MCF 10A (cell line): ENCODE results near the gene DNM2. TPM values are rescaled to one million over a fixed set of nuclear protein-coding genes. Genes with fewer than 3 reads are reported as not detected.
A peak's percentile ranks its signal among the peaks of the same experiment; 100 is the strongest.

Source experiments
- BruUV-seq: library from RNA; stranded (reverse); fragments of 400-500 nt; replicated peaks from 2 replicates; lab custom pipeline; 2021; lab: Mats Ljungman, UMichigan
- CTCF ChIA-PET: fragments of 300-600 bp; sonication (Branson Sonifier 250); formaldehyde crosslinking; extraction: SDS; loops from one replicate; lab custom pipeline; 2021; ENCODE audit warnings: antibody characterized with exemption, inconsistent platforms; lab: Yijun Ruan, JAX
- POLR2A ChIA-PET: fragments of 300-600, 350-650 bp; sonication (Branson Sonifier 250); formaldehyde crosslinking; extraction: SDS; loops from one replicate; lab custom pipeline; 2020; ENCODE audit warnings: antibody characterized with exemption, inconsistent platforms; lab: Yijun Ruan, JAX
- DNase-seq: peaks from one replicate; pipeline ENCODE4 v3.0.0-alpha.2; 2018; ENCODE audit not compliant: unreplicated experiment
- H3K27ac Mint-ChIP-seq: one replicate; pipeline ENCODE4 v1.8.0; 2022; ENCODE audit warnings: mild to moderate bottlenecking, low read depth, mixed read lengths; ENCODE audit not compliant: unreplicated experiment
- H3K27me3 Mint-ChIP-seq: one replicate; pipeline ENCODE4 v1.8.0; 2022; ENCODE audit warnings: mixed read lengths; ENCODE audit not compliant: insufficient read depth, unreplicated experiment
- H3K36me3 Mint-ChIP-seq: one replicate; pipeline ENCODE4 v1.8.0; 2022; ENCODE audit warnings: mild to moderate bottlenecking, moderate library complexity, mixed read lengths; ENCODE audit not compliant: insufficient read depth, unreplicated experiment
- H3K4me1 Mint-ChIP-seq: one replicate; pipeline ENCODE4 v1.8.0; 2022; ENCODE audit warnings: mixed read lengths; ENCODE audit not compliant: insufficient read depth, unreplicated experiment
- H3K4me3 Mint-ChIP-seq: one replicate; pipeline ENCODE4 v1.8.0; 2022; ENCODE audit warnings: mild to moderate bottlenecking, moderate library complexity, mixed read lengths; ENCODE audit not compliant: unreplicated experiment
- H3K9me3 Mint-ChIP-seq: one replicate; pipeline ENCODE4 v1.8.0; 2022; ENCODE audit warnings: mixed read lengths; ENCODE audit not compliant: unreplicated experiment
- intact Hi-C: fragments of 100-400 bp; cut with micrococcal nuclease; formaldehyde crosslinking; loops from 2 replicates; pipeline ENCODE4 v1.14.1; 2022
- total RNA-seq: library from RNA; stranded (reverse); gene quantifications from 2 replicates; pipeline ENCODE4 v1.2.3, GENCODE V29; 2022
- TF ChIP-seq, protein P1 (sequence below): fragments of 200-600 bp; IDR thresholded peaks from one replicate; pipeline ENCODE4 v1.8.0; 2022; ENCODE audit warnings: antibody characterized with exemption, mild to moderate bottlenecking; ENCODE audit not compliant: unreplicated experiment

The DNM2 gene
- total RNA-seq, 1 experiment from 2014 or later: 114 TPM

DNA sequence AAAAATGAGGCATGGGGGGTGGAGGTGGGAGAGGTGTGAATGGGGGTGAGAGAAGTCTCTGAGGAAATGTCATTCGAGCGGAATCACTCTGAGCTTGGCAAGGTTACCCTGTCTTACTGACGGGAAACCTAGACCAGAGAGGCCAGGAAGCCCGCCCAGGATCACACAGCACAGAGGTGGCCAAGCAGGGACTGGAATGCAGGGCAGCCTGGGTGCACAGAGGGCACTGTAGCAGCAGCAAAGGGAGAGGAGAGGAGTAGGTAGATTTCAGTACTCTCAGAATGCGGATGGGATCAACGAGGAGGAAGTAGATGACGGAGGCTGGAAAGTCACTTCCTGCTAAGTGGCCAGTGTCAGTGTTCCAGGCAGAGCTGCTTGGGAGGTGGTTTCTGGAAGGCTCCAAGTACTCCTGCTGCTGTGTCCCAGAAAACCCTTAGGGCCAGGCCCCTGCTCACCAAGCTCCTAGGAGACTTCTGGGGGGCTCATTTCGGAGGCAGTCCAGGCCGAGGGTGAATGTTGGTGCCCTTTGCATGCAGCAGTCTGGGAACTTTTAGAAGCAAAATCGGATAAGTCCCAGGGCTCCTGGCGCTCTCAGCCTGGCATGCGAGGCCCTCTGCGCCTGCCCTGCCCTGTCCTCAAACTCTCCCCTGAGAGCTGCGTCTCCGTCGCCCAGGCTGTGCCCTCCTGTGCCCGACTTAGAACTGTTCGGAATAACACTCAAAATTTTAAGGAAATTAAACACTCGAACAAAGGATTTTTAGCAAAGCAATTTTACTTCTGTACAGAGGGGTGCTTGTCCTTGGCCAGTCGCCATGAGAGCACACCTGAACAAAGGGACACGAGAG, 33.5 kb downstream of the DNM2 start:
- POLR2A ChIA-PET: no interaction called here
- intact Hi-C loops: no loop called here
- TF ChIP-seq, protein P1, sequence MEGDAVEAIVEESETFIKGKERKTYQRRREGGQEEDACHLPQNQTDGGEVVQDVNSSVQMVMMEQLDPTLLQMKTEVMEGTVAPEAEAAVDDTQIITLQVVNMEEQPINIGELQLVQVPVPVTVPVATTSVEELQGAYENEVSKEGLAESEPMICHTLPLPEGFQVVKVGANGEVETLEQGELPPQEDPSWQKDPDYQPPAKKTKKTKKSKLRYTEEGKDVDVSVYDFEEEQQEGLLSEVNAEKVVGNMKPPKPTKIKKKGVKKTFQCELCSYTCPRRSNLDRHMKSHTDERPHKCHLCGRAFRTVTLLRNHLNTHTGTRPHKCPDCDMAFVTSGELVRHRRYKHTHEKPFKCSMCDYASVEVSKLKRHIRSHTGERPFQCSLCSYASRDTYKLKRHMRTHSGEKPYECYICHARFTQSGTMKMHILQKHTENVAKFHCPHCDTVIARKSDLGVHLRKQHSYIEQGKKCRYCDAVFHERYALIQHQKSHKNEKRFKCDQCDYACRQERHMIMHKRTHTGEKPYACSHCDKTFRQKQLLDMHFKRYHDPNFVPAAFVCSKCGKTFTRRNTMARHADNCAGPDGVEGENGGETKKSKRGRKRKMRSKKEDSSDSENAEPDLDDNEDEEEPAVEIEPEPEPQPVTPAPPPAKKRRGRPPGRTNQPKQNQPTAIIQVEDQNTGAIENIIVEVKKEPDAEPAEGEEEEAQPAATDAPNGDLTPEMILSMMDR: no peak
- no peak for DNase-seq
- peaks cover 37% of the 10 kb centered on the region for H3K4me1 Mint-ChIP-seq
- CTCF ChIA-PET: no interaction called here
- no TSS peak for BruUV-seq
- no peaks in the 10 kb centered on the region for H3K9me3 Mint-ChIP-seq
- H3K36me3 Mint-ChIP-seq: peaks cover 7% of the 10 kb centered on the region
- H3K27me3 Mint-ChIP-seq: no peaks in the 10 kb centered on the region
- no peak overlapping the region for H3K4me3 Mint-ChIP-seq
- H3K27ac Mint-ChIP-seq: peak overlapping the region; percentile 61

DNA sequence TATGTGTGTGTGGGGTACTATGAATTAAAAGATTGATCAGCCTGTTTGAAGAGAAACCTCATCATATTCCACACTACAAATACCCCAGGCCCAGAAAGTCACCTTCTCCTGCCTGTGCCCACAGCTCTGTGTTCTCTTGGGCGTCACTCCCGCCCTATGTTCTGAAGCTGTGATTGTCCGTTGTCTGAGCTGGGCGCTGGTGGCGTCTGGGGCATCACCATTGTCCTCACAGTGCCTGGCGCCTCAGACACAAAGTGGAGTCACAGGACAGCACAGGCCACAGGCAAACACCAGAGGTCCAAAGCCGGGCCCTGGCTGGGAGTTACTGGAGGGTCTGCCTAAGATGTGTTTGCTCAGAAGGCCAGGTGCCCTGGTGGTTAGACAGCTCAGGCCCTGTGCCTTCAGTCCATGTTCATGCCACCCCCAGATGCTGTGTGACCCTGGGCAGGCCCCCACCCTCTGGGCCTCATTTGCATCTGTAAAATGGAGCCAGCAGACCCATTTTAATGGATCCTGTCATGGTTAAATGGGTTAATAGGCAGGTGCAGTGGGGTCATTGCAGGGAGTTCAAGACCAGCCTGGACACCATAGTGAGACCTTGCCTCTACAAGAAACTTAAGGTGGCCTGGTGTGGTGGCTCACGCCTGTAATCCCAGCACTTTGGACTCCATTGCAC, 34.5 kb downstream of the DNM2 start:
- H3K36me3 Mint-ChIP-seq: peaks cover 7% of the 10 kb centered on the region
- ChIA-PET CTCF (no interaction called here), POLR2A (no interaction called here)
- DNase-seq: no peak
- H3K9me3 Mint-ChIP-seq: no peaks in the 10 kb centered on the region
- no peak overlapping the region for H3K4me3 Mint-ChIP-seq
- intact Hi-C loops: no loop called here
- H3K27me3 Mint-ChIP-seq: no peaks in the 10 kb centered on the region
- BruUV-seq: no TSS peak
- H3K27ac Mint-ChIP-seq: peak overlapping the region; percentile 61
- TF ChIP-seq, protein P1: no peak
- peaks cover 33% of the 10 kb centered on the region for H3K4me1 Mint-ChIP-seq

DNA sequence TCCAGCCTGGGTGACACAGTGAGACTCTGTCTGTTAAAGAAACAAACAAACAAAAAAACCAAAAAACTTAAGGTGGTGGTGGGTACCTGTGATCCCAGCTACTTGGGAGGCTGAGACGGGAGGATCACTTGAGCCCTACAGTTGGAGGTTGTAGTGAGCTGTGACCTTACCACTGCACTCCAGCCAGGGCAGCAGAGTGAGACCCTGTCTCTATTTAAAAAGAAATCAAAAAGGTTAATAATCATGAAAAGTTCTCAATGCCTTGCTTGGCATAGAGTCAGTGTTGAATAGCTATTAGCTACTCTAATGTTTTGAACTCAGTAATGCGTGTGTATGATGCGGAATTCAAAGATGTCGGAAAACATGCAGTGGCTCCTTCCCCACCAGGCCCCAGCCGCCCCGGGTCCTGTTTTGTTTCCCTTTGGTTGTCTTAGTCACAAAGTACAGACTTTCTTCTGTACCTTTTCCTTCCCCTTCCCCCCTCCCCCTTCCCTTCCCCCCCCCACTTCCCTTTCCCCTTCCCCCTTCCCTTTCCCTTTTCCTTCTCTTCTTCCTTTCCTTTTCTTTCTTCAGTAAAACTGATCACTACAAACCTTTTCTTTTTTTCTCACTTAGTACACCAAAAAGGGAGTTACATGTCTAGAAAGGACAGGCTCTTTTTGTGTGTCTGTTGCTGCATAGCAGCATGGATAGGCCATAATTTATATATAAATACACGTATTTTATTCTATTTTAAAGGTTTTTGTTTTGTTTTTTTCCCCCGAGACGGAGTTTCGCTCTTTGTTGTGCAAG, 35.2 kb downstream of the DNM2 start:
- Mint-ChIP-seq H3K9me3 (no peaks in the 10 kb centered on the region), H3K27me3 (no peaks in the 10 kb centered on the region), H3K27ac (no peak overlapping the region), H3K36me3 (peaks cover 7% of the 10 kb centered on the region), H3K4me3 (no peak overlapping the region), H3K4me1 (peaks cover 26% of the 10 kb centered on the region)
- POLR2A ChIA-PET: no interaction called here
- TF ChIP-seq, protein P1: no peak
- CTCF ChIA-PET: interaction anchor here (0.6 kb wide), 1 partner anchor 503 kb away, joined by 3 read pairs; no protein-coding TSS in a partner anchor
- intact Hi-C loops: no loop called here
- BruUV-seq: no TSS peak
- no peak for DNase-seq
